ENCODE measurements around the gene MRM2.

MRM2 gene

DNA sequence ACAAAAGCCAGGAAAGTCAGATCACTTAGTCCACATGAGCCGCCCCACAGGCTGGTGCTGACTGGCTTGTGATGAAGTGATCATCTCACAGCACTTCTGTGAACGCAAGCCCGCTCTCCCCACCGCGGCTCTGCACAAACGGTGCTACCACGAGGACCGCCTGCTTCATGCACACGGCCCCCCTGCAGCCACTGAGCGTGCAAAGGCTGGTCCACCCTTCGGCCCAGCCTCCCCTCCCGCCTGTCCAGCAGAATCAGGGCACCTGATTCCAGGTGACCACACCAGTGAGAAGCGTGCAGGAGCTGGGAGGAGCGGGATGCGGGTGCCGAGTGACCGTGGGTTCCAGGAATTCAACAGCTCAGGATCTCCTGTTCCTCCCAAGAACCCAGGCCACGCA lies 41.4 kb downstream of the MRM2 start:
- Mint-ChIP-seq H3K27me3 (no peaks in the 10 kb centered on the region), H3K36me3 (ENCODE audit: insufficient read depth) (peaks cover 4% of the 10 kb centered on the region)
- ATAC-seq (replicated peaks; ENCODE audit: extremely low read depth, poor library complexity, severe bottlenecking) = no peak

GRCh38 chr7:2199956-2200583 lies 41.9 kb downstream of the MRM2 start:
- Mint-ChIP-seq H3K9me3 (no peaks in the 10 kb centered on the region), H3K4me1 (no peaks in the 10 kb centered on the region), H3K27me3 (no peaks in the 10 kb centered on the region), H3K4me3 (no peak overlapping the region), H3K27ac (ENCODE audit: low read depth) (no peak overlapping the region), H3K36me3 (ENCODE audit: insufficient read depth) (peaks cover 4% of the 10 kb centered on the region)
- DNase-seq (ENCODE audit: low spot score in 2 of 2) (no peak), ATAC-seq (replicated peaks; ENCODE audit: extremely low read depth, poor library complexity, severe bottlenecking) (no peak)

More for the DNA sequence above, 41.4 kb downstream of the MRM2 start:
- H3K4me3 Mint-ChIP-seq = no peak overlapping the region
- DNase-seq (ENCODE audit: low spot score in 2 of 2) = no peak
- peaks cover 4% of the 10 kb centered on the region for H3K4me1 Mint-ChIP-seq
- no peaks in the 10 kb centered on the region for H3K9me3 Mint-ChIP-seq
- no peak overlapping the region for H3K27ac Mint-ChIP-seq (ENCODE audit: low read depth)

- Mint-ChIP-seq H3K9me3 (no peaks in the 10 kb centered on the region), H3K36me3 (ENCODE audit: insufficient read depth) (peaks cover 4% of the 10 kb centered on the region), H3K27ac (ENCODE audit: low read depth) (no peak overlapping the region), H3K4me3 (no peak overlapping the region), H3K27me3 (no peaks in the 10 kb centered on the region), H3K4me1 (no peaks in the 10 kb centered on the region)
- ATAC-seq (replicated peaks; ENCODE audit: extremely low read depth, poor library complexity, severe bottlenecking) = no peak
- DNase-seq (ENCODE audit: low spot score in 2 of 2) = no peak
These were observed 42.5 kb downstream of the MRM2 start for GRCh38 chr7:2199528-2199927.

- ATAC-seq (replicated peaks; ENCODE audit: extremely low read depth, poor library complexity, severe bottlenecking) = no peak
- Mint-ChIP-seq H3K4me3 (no peak overlapping the region), H3K27me3 (no peaks in the 10 kb centered on the region), H3K36me3 (ENCODE audit: insufficient read depth) (peaks cover 3% of the 10 kb centered on the region), H3K4me1 (no peaks in the 10 kb centered on the region), H3K9me3 (no peaks in the 10 kb centered on the region), H3K27ac (ENCODE audit: low read depth) (no peak overlapping the region)
- no peak for DNase-seq (ENCODE audit: low spot score in 2 of 2)
These were observed 43.2 kb downstream of the MRM2 start for GRCh38 chr7:2198760-2199159.

DNA sequence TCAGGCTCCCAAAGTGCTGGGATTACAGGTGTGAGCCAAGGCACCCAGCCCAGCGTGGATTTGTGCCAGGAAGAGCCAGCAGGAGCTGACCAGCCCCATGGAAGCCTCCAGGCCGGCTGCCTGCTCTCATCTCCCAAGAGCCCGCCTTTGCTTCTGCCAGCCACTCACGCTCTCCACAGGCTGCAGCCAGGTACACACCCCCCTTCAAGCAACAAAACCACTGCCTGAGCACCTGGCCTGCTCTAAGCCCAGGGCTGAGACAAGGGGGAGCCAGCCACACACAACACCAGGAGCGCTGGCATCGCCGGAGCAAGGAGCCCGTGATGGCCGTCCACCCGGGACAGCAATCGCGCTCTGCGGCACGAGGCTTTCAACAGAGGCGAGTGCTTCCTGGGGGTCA lies 43.8 kb downstream of the MRM2 start:
- DNase-seq (ENCODE audit: low spot score in 2 of 2) (no peak), ATAC-seq (replicated peaks; ENCODE audit: extremely low read depth, poor library complexity, severe bottlenecking) (no peak)
- peaks cover 3% of the 10 kb centered on the region for H3K36me3 Mint-ChIP-seq (ENCODE audit: insufficient read depth)
- H3K27ac Mint-ChIP-seq (ENCODE audit: low read depth) = no peak overlapping the region
- H3K9me3 Mint-ChIP-seq = no peaks in the 10 kb centered on the region
- H3K4me1 Mint-ChIP-seq = no peaks in the 10 kb centered on the region
- H3K4me3 Mint-ChIP-seq = no peak overlapping the region
- H3K27me3 Mint-ChIP-seq = no peaks in the 10 kb centered on the region

DNA sequence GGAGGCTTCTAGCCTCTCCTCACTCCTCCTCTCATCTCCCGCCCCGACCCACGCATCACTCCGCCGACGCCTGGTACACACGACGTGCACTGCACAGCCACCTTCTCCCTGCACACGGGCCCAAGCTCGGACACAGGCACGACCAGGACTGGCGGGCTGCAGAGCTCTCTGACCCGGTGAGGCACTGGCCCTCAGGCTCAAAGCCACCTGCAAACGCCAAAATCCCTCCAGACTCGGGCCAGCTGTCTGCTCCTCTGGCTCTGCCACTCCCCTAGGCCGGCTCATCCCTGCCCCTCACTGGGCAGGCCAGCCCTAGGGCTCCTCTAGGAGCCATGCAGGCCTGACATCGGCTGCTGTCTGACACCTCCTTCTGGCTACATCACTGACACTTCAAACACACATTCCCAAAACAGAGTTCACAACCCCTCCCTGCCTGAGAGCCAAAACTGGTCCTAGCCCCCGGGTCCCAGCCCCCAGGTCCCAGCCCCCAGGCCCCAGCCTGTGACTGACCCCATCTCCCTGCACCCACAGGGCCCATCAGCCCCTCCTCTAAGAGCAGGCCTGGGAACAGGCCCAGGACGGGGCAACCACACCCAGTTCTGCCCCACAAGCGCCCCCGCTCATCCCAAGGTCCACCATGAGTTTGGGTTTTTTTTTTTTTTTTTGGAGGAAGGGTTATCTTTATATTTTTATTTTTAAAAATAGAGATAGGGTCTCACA lies 44.4 kb downstream of the MRM2 start:
- peak overlapping the region; percentile 33 for H3K27ac Mint-ChIP-seq (ENCODE audit: low read depth)
- no peaks in the 10 kb centered on the region for H3K27me3 Mint-ChIP-seq
- ATAC-seq (replicated peaks; ENCODE audit: extremely low read depth, poor library complexity, severe bottlenecking) = no peak
- no peak for DNase-seq (ENCODE audit: low spot score in 2 of 2)
- no peaks in the 10 kb centered on the region for H3K9me3 Mint-ChIP-seq
- H3K4me1 Mint-ChIP-seq = no peaks in the 10 kb centered on the region
- no peak overlapping the region for H3K4me3 Mint-ChIP-seq
- peaks cover 3% of the 10 kb centered on the region for H3K36me3 Mint-ChIP-seq (ENCODE audit: insufficient read depth)

DNA sequence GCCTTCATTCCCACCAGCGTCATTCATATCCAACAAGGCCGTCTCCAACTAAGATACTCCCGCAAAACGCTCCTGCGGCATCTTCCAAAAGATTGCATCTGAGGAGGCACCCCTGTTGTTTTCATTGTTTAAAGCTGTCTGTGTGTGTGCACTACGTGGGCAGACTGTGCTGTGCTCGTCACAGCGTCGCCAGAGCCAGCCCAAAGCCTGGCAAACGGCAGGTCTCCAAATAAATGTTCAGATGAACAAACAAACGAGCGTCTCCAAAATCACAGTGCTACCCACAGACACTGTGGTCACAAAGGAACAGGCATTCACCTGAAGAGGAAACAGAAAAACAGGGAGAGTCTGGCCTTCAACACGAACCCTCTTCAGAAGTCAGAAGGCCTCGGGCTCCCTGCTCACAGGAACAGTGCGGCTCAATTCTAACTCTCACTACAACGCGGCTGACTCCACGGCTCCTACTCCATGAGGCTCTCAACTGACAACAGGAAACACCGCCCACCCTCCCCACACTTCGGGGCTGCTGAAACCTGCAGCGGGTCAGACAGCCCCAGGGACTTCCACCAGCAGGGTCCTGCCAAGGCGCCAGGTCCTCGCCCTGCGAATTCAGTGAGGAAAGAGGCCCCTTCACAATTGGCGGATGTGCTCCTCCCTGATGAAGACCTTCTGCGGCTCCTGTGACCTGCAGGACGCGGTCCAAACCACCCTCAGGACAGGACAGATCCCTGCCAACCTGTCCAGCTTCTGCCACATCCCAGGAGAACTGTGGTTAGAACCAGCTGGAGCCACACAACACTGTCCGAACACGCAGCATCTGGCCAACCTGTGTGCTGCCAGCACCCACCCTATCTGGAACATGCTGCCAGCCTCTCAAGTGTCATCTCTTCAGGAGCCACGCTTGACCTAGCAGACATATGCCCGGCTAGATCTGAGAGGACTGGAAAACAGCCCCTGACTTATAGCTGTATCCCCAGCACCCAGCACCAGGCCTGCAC lies 45.3 kb downstream of the MRM2 start:
- peaks cover 3% of the 10 kb centered on the region for H3K36me3 Mint-ChIP-seq (ENCODE audit: insufficient read depth)
- no peaks in the 10 kb centered on the region for H3K9me3 Mint-ChIP-seq
- no peak for ATAC-seq (replicated peaks; ENCODE audit: extremely low read depth, poor library complexity, severe bottlenecking)
- H3K27ac Mint-ChIP-seq (ENCODE audit: low read depth) = peak overlapping the region; percentile 33
- no peaks in the 10 kb centered on the region for H3K4me1 Mint-ChIP-seq
- no peak overlapping the region for H3K4me3 Mint-ChIP-seq
- DNase-seq (ENCODE audit: low spot score in 2 of 2) = no peak
- no peaks in the 10 kb centered on the region for H3K27me3 Mint-ChIP-seq

DNA sequence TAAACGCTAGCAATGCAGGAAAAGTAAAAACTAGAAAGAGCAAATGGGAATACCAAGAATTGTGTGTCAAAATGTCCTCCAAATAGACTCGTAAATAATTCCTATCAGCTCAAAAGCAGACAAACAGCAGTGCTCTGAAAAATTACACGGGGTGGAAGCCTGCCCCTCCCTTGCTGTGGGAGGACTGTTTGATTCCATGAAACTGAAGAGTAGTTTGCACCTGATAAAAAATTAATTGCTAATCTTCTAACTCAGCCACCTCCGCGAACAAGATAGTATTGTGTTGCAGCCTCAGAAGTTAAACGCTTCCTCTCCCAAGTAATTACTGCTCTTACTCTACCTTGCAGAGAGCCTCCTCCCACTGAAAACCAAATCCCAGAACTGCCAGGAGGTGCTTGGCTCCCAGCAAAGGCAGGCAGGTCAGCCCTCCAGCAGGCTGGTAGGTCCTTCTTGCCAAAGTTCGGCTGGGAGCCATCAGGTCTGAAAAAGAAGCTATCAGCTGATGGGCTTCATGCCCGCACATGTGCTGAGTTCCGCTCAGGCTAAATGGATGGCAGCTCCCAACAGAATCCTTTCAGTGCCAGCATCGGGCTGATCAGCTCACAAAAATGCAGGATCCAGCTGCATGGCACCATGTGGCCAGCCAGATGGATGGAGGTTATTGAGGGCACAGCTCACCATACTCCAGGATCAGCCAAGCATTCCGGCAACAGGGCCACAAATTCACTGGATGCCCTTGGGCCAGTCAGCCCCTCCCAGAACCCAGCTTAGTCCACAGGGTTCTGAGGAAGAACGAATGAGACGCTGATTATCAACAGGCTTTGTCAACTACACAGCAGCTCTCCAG lies 46.4 kb downstream of the MRM2 start:
- no peak overlapping the region for H3K27ac Mint-ChIP-seq (ENCODE audit: low read depth)
- DNase-seq (ENCODE audit: low spot score in 2 of 2) = no peak

DNA sequence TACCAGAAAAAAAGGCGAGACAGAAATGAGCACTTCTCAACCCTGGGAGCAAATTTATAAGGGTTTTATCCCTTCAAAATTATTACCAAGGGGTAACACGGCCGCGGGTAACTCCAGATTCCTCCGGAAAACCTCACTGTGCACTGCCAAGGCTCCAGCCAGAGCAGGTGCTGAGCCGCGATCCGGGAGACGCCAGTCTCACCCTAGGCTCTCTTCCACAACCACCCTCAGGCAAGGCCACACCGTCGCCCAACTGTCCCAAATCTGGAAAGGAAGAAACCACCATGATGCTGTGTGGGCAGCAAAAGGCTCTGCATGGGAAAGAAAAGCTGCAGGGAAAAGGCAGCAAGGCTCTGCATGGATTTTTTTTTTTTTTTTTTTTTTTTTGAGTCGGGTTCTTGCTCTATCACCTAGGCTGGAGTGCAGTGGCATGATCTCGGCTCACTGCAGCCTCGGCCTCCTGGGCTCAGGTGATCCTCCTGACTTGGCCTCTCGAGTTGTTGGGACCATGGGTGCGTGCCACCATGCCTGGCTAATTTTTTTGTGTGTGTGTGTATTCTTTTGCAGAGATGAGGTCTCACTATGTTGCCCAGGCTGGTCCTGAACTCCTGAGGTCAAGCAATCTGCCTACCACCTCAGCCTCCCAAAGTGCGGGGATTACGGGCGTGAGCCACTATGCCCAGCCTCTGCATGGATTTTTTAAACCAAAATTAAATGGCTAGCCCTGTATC lies 48.3 kb downstream of the MRM2 start:
- H3K36me3 Mint-ChIP-seq (ENCODE audit: insufficient read depth) = peaks cover 1% of the 10 kb centered on the region
- no peak overlapping the region for H3K27ac Mint-ChIP-seq (ENCODE audit: low read depth)
- no peak overlapping the region for H3K4me3 Mint-ChIP-seq
- no peaks in the 10 kb centered on the region for H3K9me3 Mint-ChIP-seq
- H3K27me3 Mint-ChIP-seq = no peaks in the 10 kb centered on the region
- no peaks in the 10 kb centered on the region for H3K4me1 Mint-ChIP-seq
- DNase-seq (ENCODE audit: low spot score in 2 of 2) = no peak
- no peak for ATAC-seq (replicated peaks; ENCODE audit: extremely low read depth, poor library complexity, severe bottlenecking)

More for the DNA sequence above, 46.4 kb downstream of the MRM2 start:
- H3K36me3 Mint-ChIP-seq (ENCODE audit: insufficient read depth) = peaks cover 3% of the 10 kb centered on the region
- no peaks in the 10 kb centered on the region for H3K9me3 Mint-ChIP-seq
- H3K27me3 Mint-ChIP-seq = no peaks in the 10 kb centered on the region
- no peak overlapping the region for H3K4me3 Mint-ChIP-seq
- H3K4me1 Mint-ChIP-seq = no peaks in the 10 kb centered on the region
- no peak for ATAC-seq (replicated peaks; ENCODE audit: extremely low read depth, poor library complexity, severe bottlenecking)

GRCh38 chr7:2192831-2193534 lies 49.0 kb downstream of the MRM2 start:
- no peak overlapping the region for H3K4me3 Mint-ChIP-seq
- DNase-seq (ENCODE audit: low spot score in 2 of 2) (no peak), ATAC-seq (replicated peaks; ENCODE audit: extremely low read depth, poor library complexity, severe bottlenecking) (no peak)
- H3K27ac Mint-ChIP-seq (ENCODE audit: low read depth) = no peak overlapping the region
- peaks cover 1% of the 10 kb centered on the region for H3K36me3 Mint-ChIP-seq (ENCODE audit: insufficient read depth)
- H3K27me3 Mint-ChIP-seq = no peaks in the 10 kb centered on the region
- H3K4me1 Mint-ChIP-seq = no peaks in the 10 kb centered on the region
- no peaks in the 10 kb centered on the region for H3K9me3 Mint-ChIP-seq

- Mint-ChIP-seq H3K36me3 (ENCODE audit: insufficient read depth) (no peaks in the 10 kb centered on the region), H3K4me3 (no peak overlapping the region), H3K27ac (ENCODE audit: low read depth) (no peak overlapping the region), H3K4me1 (no peaks in the 10 kb centered on the region), H3K9me3 (no peaks in the 10 kb centered on the region), H3K27me3 (no peaks in the 10 kb centered on the region)
- DNase-seq (ENCODE audit: low spot score in 2 of 2) (no peak), ATAC-seq (replicated peaks; ENCODE audit: extremely low read depth, poor library complexity, severe bottlenecking) (no peak)
These were observed 51.0 kb downstream of the MRM2 start for GRCh38 chr7:2191016-2191415.

All from central memory CD8-positive, alpha-beta T cell (primary cell).